Loucy (cell line): ENCODE measurements around the gene P4HB.

Experiments used
- H2AFZ ChIP-seq: fragments of 200-600 bp; sonication (generic); 2 replicates; pipeline ENCODE4 v1.6.0; 2016; ENCODE audit warnings: antibody characterized with exemption, mild to moderate bottlenecking, low read length, moderate library complexity
- H3F3A ChIP-seq: fragments of 200-600 bp; 2 replicates; pipeline ENCODE4 v1.6.0; 2016; ENCODE audit warnings: antibody characterized with exemption, low read depth, mild to moderate bottlenecking
- H3K27me3 ChIP-seq: fragments of 200-600 bp; sonication (generic); 2 replicates; pipeline ENCODE4 v1.6.1; 2014; ENCODE audit warnings: low read length, mild to moderate bottlenecking; ENCODE audit not compliant: insufficient read depth, poor library complexity, severe bottlenecking
- H3K36me3 ChIP-seq: fragments of 200-600 bp; sonication (generic); 2 replicates; pipeline ENCODE4 v1.6.1; 2016; ENCODE audit warnings: low read length; ENCODE audit not compliant: insufficient read depth
- H3K4me1 ChIP-seq: fragments of 200-600 bp; sonication (generic); 2 replicates; pipeline ENCODE4 v1.5.1; 2014; ENCODE audit warnings: low read length, mild to moderate bottlenecking; ENCODE audit not compliant: insufficient read depth, poor library complexity, severe bottlenecking
- H3K4me2 ChIP-seq: fragments of 200-600 bp; sonication (generic); 2 replicates; pipeline ENCODE4 v1.6.0; 2014; ENCODE audit warnings: antibody characterized with exemption, low read length, low read depth, mild to moderate bottlenecking; ENCODE audit not compliant: poor library complexity, severe bottlenecking
- H3K4me3 ChIP-seq: fragments of 200-600 bp; sonication (generic); 2 replicates; pipeline ENCODE4 v1.5.1; 2014; ENCODE audit warnings: low read length, mild to moderate bottlenecking, mixed read lengths; ENCODE audit not compliant: poor library complexity, severe bottlenecking
- H3K79me2 ChIP-seq: fragments of 200-600 bp; sonication (generic); 2 replicates; pipeline ENCODE4 v1.6.1; 2014; ENCODE audit warnings: low read length; ENCODE audit not compliant: insufficient read depth
- H3K9ac ChIP-seq: fragments of 200-600 bp; sonication (generic); 2 replicates; pipeline ENCODE4 v1.6.0; 2014; ENCODE audit warnings: mild to moderate bottlenecking, low read depth, low read length, moderate library complexity; ENCODE audit not compliant: poor library complexity, severe bottlenecking
- H3K9me2 ChIP-seq: fragments of 200-600 bp; sonication (generic); replicated peaks from 2 replicates; pipeline ENCODE4 v1.6.1; 2016; ENCODE audit warnings: low read depth, low read length, mixed read lengths
- H3K9me3 ChIP-seq: fragments of 200-600 bp; sonication (generic); 2 replicates; pipeline ENCODE4 v1.6.1; 2014; ENCODE audit warnings: mild to moderate bottlenecking, antibody characterized with exemption, low read length, low read depth; ENCODE audit not compliant: insufficient read depth
- H4K20me1 ChIP-seq: fragments of 200-600 bp; sonication (generic); 2 replicates; pipeline ENCODE4 v1.6.0; 2014; ENCODE audit warnings: antibody characterized with exemption, low read length, mild to moderate bottlenecking; ENCODE audit not compliant: insufficient read depth, poor library complexity, severe bottlenecking
- CTCF ChIP-seq: fragments of 200-600 bp; sonication (generic); conservative IDR thresholded peaks from 2 replicates; pipeline ENCODE4 v1.5.1; 2014; ENCODE audit warnings: mild to moderate bottlenecking, antibody characterized with exemption, low read length
- EZH2phosphoT487 ChIP-seq: fragments of 200-600 bp; IDR thresholded peaks from 2 replicates; pipeline ENCODE4 v1.6.1; 2018; ENCODE audit warnings: antibody characterized with exemption, mild to moderate bottlenecking, moderate library complexity, borderline replicate concordance

Gene P4HB

GRCh38 chr17:81834831-81835267 lies 25.5 kb downstream of the P4HB start, which contains the start of gene PPP1R27:
Gene PPP1R27 (minus strand): TSS chr17:81835050. CDS start chr17:81834953, 97 bp downstream.
- no peaks in the 10 kb centered on the region for H3F3A ChIP-seq
- H3K79me2 ChIP-seq = peaks cover 34% of the 10 kb centered on the region
- peak within 1 kb of the TSS; percentile 92 for H3K4me3 ChIP-seq
- no peaks in the 10 kb centered on the region for H4K20me1 ChIP-seq
- TF ChIP-seq EZH2phosphoT487 (no peak), CTCF (no peak)
- H2AFZ ChIP-seq = no peak within 1 kb of the TSS; the same call in 1 of the 2 replicates
- no peaks in the 10 kb centered on the region for H3K9me3 ChIP-seq
- peak within 1 kb of the TSS; percentile 98 for H3K9ac ChIP-seq
- H3K4me2 ChIP-seq = peak within 1 kb of the TSS; percentile 89
- no peaks in the 10 kb centered on the region for H3K27me3 ChIP-seq
- H3K9me2 ChIP-seq = no peaks in the 10 kb centered on the region
- no peaks in the 10 kb centered on the region for H3K36me3 ChIP-seq
- peaks cover 17% of the 10 kb centered on the region for H3K4me1 ChIP-seq

- Histone ChIP-seq H3K79me2 (peaks cover 40% of the 10 kb centered on the region), H4K20me1 (no peaks in the 10 kb centered on the region), H3K36me3 (no peaks in the 10 kb centered on the region), H3K4me3 (peak overlapping the region; percentile 92), H3F3A (no peaks in the 10 kb centered on the region), H3K9me3 (no peaks in the 10 kb centered on the region), H3K4me2 (peak overlapping the region; percentile 89), H3K9me2 (no peaks in the 10 kb centered on the region), H3K9ac (peak overlapping the region; percentile 98), H3K4me1 (peaks cover 17% of the 10 kb centered on the region), H2AFZ (peak overlapping the region; percentile 76; the same call in 1 of the 2 replicates), H3K27me3 (no peaks in the 10 kb centered on the region)
- TF ChIP-seq EZH2phosphoT487 (no peak), CTCF (no peak)
These were observed 26.2 kb downstream of the P4HB start for GRCh38 chr17:81833921-81834830.

- no peaks in the 10 kb centered on the region for H3K9me2 ChIP-seq
- H3K4me1 ChIP-seq = peaks cover 23% of the 10 kb centered on the region
- peak within 1 kb of the TSS; percentile 99 for H3K4me2 ChIP-seq
- TF ChIP-seq EZH2phosphoT487 = no peak
- peak within 1 kb of the TSS; percentile 76 for H2AFZ ChIP-seq
- H3K36me3 ChIP-seq = no peaks in the 10 kb centered on the region
- H3K27me3 ChIP-seq = no peaks in the 10 kb centered on the region
- H3K4me3 ChIP-seq = peak within 1 kb of the TSS; percentile 96
- H3K9me3 ChIP-seq = no peaks in the 10 kb centered on the region
- peak within 1 kb of the TSS; percentile 98 for H3K9ac ChIP-seq
- H3K79me2 ChIP-seq = peaks cover 46% of the 10 kb centered on the region
- no peaks in the 10 kb centered on the region for H4K20me1 ChIP-seq
- no peaks in the 10 kb centered on the region for H3F3A ChIP-seq
These were observed 27.0 kb downstream of the P4HB start, which contains the start of gene MCRIP1 for GRCh38 chr17:81833160-81833920. Gene MCRIP1 (minus strand): TSS chr17:81833291. CDS start chr17:81824506, 8,785 bp downstream.
